ENCODE data around the gene BTNL9. TPM values are rescaled to one million over a fixed set of nuclear protein-coding genes. Genes with fewer than 3 reads are reported as not detected.

BTNL9 gene
- polyA plus RNA-seq, 1 donor (not counting 4 experiments of a cell fraction or from before 2014, with no cell fraction given), result 0.07 TPM

- Histone ChIP-seq H3K4me2 (ENCODE audit: control insufficient read depth, extremely low read depth, insufficient read depth, low read depth, low read length) (no peak overlapping the region), H3K27me3 (ENCODE audit: control insufficient read depth, extremely low read depth, insufficient read depth, low read length) (peaks cover 43% of the 10 kb centered on the region), H3K36me3 (ENCODE audit: control insufficient read depth in 2 of 2, extremely low read depth in 1 of 2, insufficient read depth in 2 of 2, low read length in 2 of 2) (no peaks in the 10 kb centered on the region), H4K20me1 (ENCODE audit: control insufficient read depth, extremely low read depth, insufficient read depth, low read length) (no peaks in the 10 kb centered on the region), H3K9ac (ENCODE audit: control insufficient read depth, extremely low read depth, insufficient read depth, low read length) (no peak overlapping the region), H3K27ac (ENCODE audit: control insufficient read depth, insufficient read depth, low read length) (no peak overlapping the region), H2AFZ (ENCODE audit: control insufficient read depth, low read length) (no peak overlapping the region), H3K79me2 (ENCODE audit: control insufficient read depth, insufficient read depth, low read length) (no peaks in the 10 kb centered on the region), H3K9me1 (ENCODE audit: control insufficient read depth, extremely low read depth, insufficient read depth, low read length) (no peaks in the 10 kb centered on the region), H3K9me3 (ENCODE audit: control insufficient read depth, low read depth, low read length) (no peaks in the 10 kb centered on the region), H3K4me3 (ENCODE audit: control insufficient read depth in 2 of 3, extremely low read depth in 1 of 3, insufficient read depth in 2 of 3, low read depth in 1 of 3, low read length in 3 of 3) (no peak overlapping the region), H3K4me1 (ENCODE audit: control insufficient read depth, extremely low read depth, insufficient read depth, low read length) (no peaks in the 10 kb centered on the region)
- FAIRE-seq, result no peak
- dilution Hi-C loops (cut with MboI; ENCODE audit: extremely low pct_ligation_motif_present, low sequenced_read_pairs), result no loop called here
- TF ChIP-seq CTCF (optimal IDR thresholded peaks at IDR 0.05 in 1 of 3, IDR thresholded peaks at IDR 0.05 in 1 of 3, conservative IDR thresholded peaks at IDR 0.05 in 1 of 3; ENCODE audit: extremely low read depth in 1 of 3, insufficient read depth in 2 of 3, low read length in 3 of 3) (no peak), EZH2 (IDR thresholded peaks at IDR 0.05; ENCODE audit: low read length) (no peak)
- no peak for DNase-seq (ENCODE audit: low read depth, low spot score)
Measured at GRCh38 chr5:181060924-181061323, 20.9 kb downstream of the BTNL9 start.

GRCh38 chr5:181061645-181062044 lies 21.6 kb downstream of the BTNL9 start:
- TF ChIP-seq EZH2 (IDR thresholded peaks at IDR 0.05; ENCODE audit: low read length), result no peak
- no peak for TF ChIP-seq CTCF (optimal IDR thresholded peaks at IDR 0.05 in 1 of 3, IDR thresholded peaks at IDR 0.05 in 1 of 3, conservative IDR thresholded peaks at IDR 0.05 in 1 of 3; ENCODE audit: extremely low read depth in 1 of 3, insufficient read depth in 2 of 3, low read length in 3 of 3)
- Histone ChIP-seq H3K4me2 (ENCODE audit: control insufficient read depth, extremely low read depth, insufficient read depth, low read depth, low read length) (no peak overlapping the region), H3K36me3 (ENCODE audit: control insufficient read depth in 2 of 2, extremely low read depth in 1 of 2, insufficient read depth in 2 of 2, low read length in 2 of 2) (no peaks in the 10 kb centered on the region), H3K4me1 (ENCODE audit: control insufficient read depth, extremely low read depth, insufficient read depth, low read length) (no peaks in the 10 kb centered on the region), H3K9ac (ENCODE audit: control insufficient read depth, extremely low read depth, insufficient read depth, low read length) (no peak overlapping the region), H3K4me3 (ENCODE audit: control insufficient read depth in 2 of 3, extremely low read depth in 1 of 3, insufficient read depth in 2 of 3, low read depth in 1 of 3, low read length in 3 of 3) (no peak overlapping the region), H2AFZ (ENCODE audit: control insufficient read depth, low read length) (no peak overlapping the region), H3K79me2 (ENCODE audit: control insufficient read depth, insufficient read depth, low read length) (no peaks in the 10 kb centered on the region), H3K9me3 (ENCODE audit: control insufficient read depth, low read depth, low read length) (no peaks in the 10 kb centered on the region), H3K9me1 (ENCODE audit: control insufficient read depth, extremely low read depth, insufficient read depth, low read length) (no peaks in the 10 kb centered on the region), H4K20me1 (ENCODE audit: control insufficient read depth, extremely low read depth, insufficient read depth, low read length) (no peaks in the 10 kb centered on the region), H3K27ac (ENCODE audit: control insufficient read depth, insufficient read depth, low read length) (no peak overlapping the region), H3K27me3 (ENCODE audit: control insufficient read depth, extremely low read depth, insufficient read depth, low read length) (peaks cover 43% of the 10 kb centered on the region)
- FAIRE-seq (no peak), DNase-seq (ENCODE audit: low read depth, low spot score) (no peak)
- dilution Hi-C loops (cut with MboI; ENCODE audit: extremely low pct_ligation_motif_present, low sequenced_read_pairs), result no loop called here
